ENCODE results near the gene ABCB6. TPM values are rescaled to one million over a fixed set of nuclear protein-coding genes. Genes with fewer than 3 reads are reported as not detected.

Gene ABCB6
- total RNA-seq = 26.7 and 26.9 TPM in 2 replicates

GRCh38 chr2:219218732-219219701 lies at the start of gene ABCB6:
Gene ABCB6, minus strand, starts transcription at chr2:219218958. Its CDS starts 285 bp downstream, at chr2:219218673.

GRCh38 chr2:219253753-219254589 lies 35.2 kb upstream of the ABCB6 start, which contains the start of gene TUBA4A:
Gene TUBA4A, minus strand, starts transcription at chr2:219253918. Its CDS starts 60 bp downstream, at chr2:219253858.

GRCh38 chr2:219252900-219253752 lies 34.4 kb upstream of the ABCB6 start, which contains the start of gene TUBA4B:
Gene TUBA4B, plus strand, starts transcription at chr2:219253243. Its CDS starts 165 bp downstream, at chr2:219253408.

GRCh38 chr2:219245148-219245898 lies 26.6 kb upstream of the ABCB6 start, which contains the start of the genes GLB1L and STK16:
Gene GLB1L, minus strand, starts transcription at chr2:219245444. Its CDS starts 1,871 bp downstream, at chr2:219243573.
Gene STK16, plus strand, starts transcription at chr2:219245479. Its CDS starts 521 bp downstream, at chr2:219246000.

GRCh38 chr2:219229305-219230058 lies 10.7 kb upstream of the ABCB6 start, which contains the start of the genes ANKZF1 and ATG9A:
Gene ANKZF1, plus strand, starts transcription at chr2:219229806. Its CDS starts 452 bp downstream, at chr2:219230258.
Gene ATG9A, minus strand, starts transcription at chr2:219229636. Its CDS starts 1,612 bp downstream, at chr2:219228024.

GRCh38 chr2:219206328-219207133 lies 12.2 kb downstream of the ABCB6 start, which contains the start of gene ZFAND2B:
Gene ZFAND2B, plus strand, starts transcription at chr2:219206782. Its CDS starts 206 bp downstream, at chr2:219206988.

GRCh38 chr2:219177552-219178376 lies 41.0 kb downstream of the ABCB6 start, which contains the start of gene RETREG2:
Gene RETREG2, plus strand, starts transcription at chr2:219178275. Its CDS starts 78 bp downstream, at chr2:219178353.

GRCh38 chr2:219176818-219177551 lies 41.8 kb downstream of the ABCB6 start, which contains the start of gene CNPPD1:
Gene CNPPD1, minus strand, starts transcription at chr2:219176925. Its CDS starts 97 bp downstream, at chr2:219176828.

GRCh38 chr2:219169930-219170654 lies 48.7 kb downstream of the ABCB6 start, which contains the start of gene SLC23A3:
Gene SLC23A3, minus strand, starts transcription at chr2:219170029. Its CDS starts 45 bp downstream, at chr2:219169984.

GRCh38 chr2:219160186-219161017 lies 58.4 kb downstream of the ABCB6 start, which contains the start of gene NHEJ1:
Gene NHEJ1, minus strand, starts transcription at chr2:219160815. Its CDS starts 2,453 bp downstream, at chr2:219158362.

Other genes with a start within 250 kb of the ABCB6 start
- not detected in 2 replicates for gene FEV, start 233.8 kb downstream of the ABCB6 start, total RNA-seq
- gene CRYBA2, start 225.5 kb downstream of the ABCB6 start, total RNA-seq = 0.54 TPM in 1 of 2 replicates, not detected in the other
- gene CFAP65, start 177.4 kb downstream of the ABCB6 start, total RNA-seq = 0.22 TPM in 1 of 2 replicates, not detected in the other
- gene IHH, start 158.0 kb downstream of the ABCB6 start, total RNA-seq = not detected in 2 replicates
- gene NHEJ1, start 58.1 kb downstream of the ABCB6 start, total RNA-seq = 19.9 and 27.6 TPM in 2 replicates
- gene SLC23A3, start 48.9 kb downstream of the ABCB6 start, total RNA-seq = 1.8 and 2.2 TPM in 2 replicates
- gene CNPPD1, start 42.0 kb downstream of the ABCB6 start, total RNA-seq = 25.9 and 28.0 TPM in 2 replicates
- 86.2 and 87.0 TPM in 2 replicates for gene RETREG2, start 40.7 kb downstream of the ABCB6 start, total RNA-seq
- gene ZFAND2B, start 12.2 kb downstream of the ABCB6 start, total RNA-seq = 16.4 and 22.6 TPM in 2 replicates
- gene ATG9A, start 10.7 kb upstream of the ABCB6 start, total RNA-seq = 55.7 and 58.9 TPM in 2 replicates
- 21.5 and 31.2 TPM in 2 replicates for gene ANKZF1, start 10.8 kb upstream of the ABCB6 start, total RNA-seq
- 16.5 and 34.4 TPM in 2 replicates for gene GLB1L, start 26.5 kb upstream of the ABCB6 start, total RNA-seq
- 33.7 and 52.9 TPM in 2 replicates for gene STK16, start 26.5 kb upstream of the ABCB6 start, total RNA-seq
- not detected in 2 replicates for gene TUBA4B, start 34.3 kb upstream of the ABCB6 start, total RNA-seq
- gene TUBA4A, start 35.0 kb upstream of the ABCB6 start, total RNA-seq = 26.5 and 28.6 TPM in 2 replicates
- 36.3 and 50.0 TPM in 2 replicates for gene DNAJB2, start 60.4 kb upstream of the ABCB6 start, total RNA-seq
- 0.13 and 0.43 TPM in 2 replicates for gene PTPRN, start 90.4 kb upstream of the ABCB6 start, total RNA-seq
- not detected in 2 replicates for gene RESP18, start 113.8 kb upstream of the ABCB6 start, total RNA-seq
- gene DNPEP, start 169.0 kb upstream of the ABCB6 start, total RNA-seq = 43.6 and 52.8 TPM in 2 replicates
- gene DES, start 199.4 kb upstream of the ABCB6 start, total RNA-seq = 0.76 and 1.6 TPM in 2 replicates
- 18.6 and 28.7 TPM in 2 replicates for gene SPEG, start 215.9 kb upstream of the ABCB6 start, total RNA-seq

Measured in articular chondrocyte of knee joint (primary cell).